Measurements from ENCODE around the gene LAG3.

DNA sequence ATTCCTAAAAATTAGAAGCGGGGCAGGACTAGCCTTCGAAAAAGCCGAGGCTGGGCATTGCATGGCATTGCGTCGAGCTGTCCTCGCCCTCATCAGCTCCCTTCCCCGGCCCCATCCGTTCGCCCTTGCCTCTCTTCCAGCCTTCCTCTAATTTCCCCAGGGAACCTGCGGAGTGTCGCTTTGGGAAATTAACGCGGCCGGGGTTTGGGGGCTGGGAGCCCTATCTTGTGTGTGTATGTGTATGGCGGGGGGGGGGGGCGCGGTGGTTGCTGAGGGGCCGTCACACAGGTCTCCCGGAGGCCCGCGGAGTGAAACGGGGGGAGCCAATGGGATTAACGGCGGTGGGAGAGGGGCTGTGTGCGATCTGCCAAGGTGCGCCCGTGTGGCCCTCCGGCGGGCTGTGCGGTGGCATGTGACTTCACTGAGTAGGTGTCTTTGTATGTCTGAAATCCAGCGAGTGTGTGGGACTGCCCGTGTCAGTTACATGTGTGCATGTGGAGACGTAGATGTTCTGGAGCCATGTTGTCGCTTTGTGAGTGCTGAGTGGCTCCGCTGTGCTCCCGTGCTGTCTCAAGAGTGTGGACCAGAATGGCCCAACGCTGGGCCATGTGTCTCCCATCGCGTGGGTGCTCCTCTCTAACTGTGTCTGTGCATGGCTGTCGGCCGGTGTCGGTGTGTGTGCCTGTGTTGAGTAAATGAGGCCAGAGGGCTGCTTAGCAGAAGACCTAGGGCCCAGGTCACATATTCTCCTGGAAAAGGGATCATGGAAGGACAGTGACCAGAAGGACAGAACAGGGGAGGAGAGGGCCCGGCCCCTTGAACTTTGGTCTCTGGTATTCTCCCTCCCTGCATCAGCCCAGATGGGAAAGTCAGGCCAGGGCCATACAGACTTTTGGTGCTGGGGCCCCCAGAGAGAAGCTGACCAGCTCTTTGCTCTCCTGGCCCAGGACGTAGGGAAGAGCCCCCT, 4.7 kb upstream of the LAG3 start:
- TF ChIP-seq, protein P1, sequence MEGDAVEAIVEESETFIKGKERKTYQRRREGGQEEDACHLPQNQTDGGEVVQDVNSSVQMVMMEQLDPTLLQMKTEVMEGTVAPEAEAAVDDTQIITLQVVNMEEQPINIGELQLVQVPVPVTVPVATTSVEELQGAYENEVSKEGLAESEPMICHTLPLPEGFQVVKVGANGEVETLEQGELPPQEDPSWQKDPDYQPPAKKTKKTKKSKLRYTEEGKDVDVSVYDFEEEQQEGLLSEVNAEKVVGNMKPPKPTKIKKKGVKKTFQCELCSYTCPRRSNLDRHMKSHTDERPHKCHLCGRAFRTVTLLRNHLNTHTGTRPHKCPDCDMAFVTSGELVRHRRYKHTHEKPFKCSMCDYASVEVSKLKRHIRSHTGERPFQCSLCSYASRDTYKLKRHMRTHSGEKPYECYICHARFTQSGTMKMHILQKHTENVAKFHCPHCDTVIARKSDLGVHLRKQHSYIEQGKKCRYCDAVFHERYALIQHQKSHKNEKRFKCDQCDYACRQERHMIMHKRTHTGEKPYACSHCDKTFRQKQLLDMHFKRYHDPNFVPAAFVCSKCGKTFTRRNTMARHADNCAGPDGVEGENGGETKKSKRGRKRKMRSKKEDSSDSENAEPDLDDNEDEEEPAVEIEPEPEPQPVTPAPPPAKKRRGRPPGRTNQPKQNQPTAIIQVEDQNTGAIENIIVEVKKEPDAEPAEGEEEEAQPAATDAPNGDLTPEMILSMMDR (IDR thresholded peaks at IDR 0.05 in 8 of 11, conservative IDR thresholded peaks at IDR 0.05 in 3 of 11) = no peak
- TF ChIP-seq POLR2AphosphoS5 (IDR thresholded peaks at IDR 0.05) (no peak), POLR2A (IDR thresholded peaks at IDR 0.05) (no peak)

All from spleen (tissue), 7 donors.